HG03139 (cell line): ENCODE measurements around the gene FCGR3A.

Source experiments
- ATAC-seq: cut with Tn5 transposase; IDR thresholded peaks from one replicate; pipeline ENCODE4 v1.9.1; 2021; ENCODE audit not compliant: unreplicated experiment

FCGR3A gene

GRCh38 chr1:161505686-161506085 lies 43.9 kb downstream of the FCGR3A start:
- no peak for ATAC-seq

- ATAC-seq, result no peak
These were observed 46.2 kb downstream of the FCGR3A start for GRCh38 chr1:161503394-161503748.

GRCh38 chr1:161502641-161503393 lies 46.8 kb downstream of the FCGR3A start:
- no peak for ATAC-seq

- no peak for ATAC-seq
These were observed 47.4 kb downstream of the FCGR3A start for GRCh38 chr1:161502181-161502580.

- no peak for ATAC-seq
These were observed 48.4 kb downstream of the FCGR3A start for GRCh38 chr1:161501234-161501633.

- no peak for ATAC-seq
These were observed 50.2 kb downstream of the FCGR3A start for GRCh38 chr1:161499099-161500039.

- ATAC-seq, result no peak
These were observed 51.0 kb downstream of the FCGR3A start for GRCh38 chr1:161498646-161499045.

GRCh38 chr1:161497961-161498360 lies 51.7 kb downstream of the FCGR3A start:
- ATAC-seq, result no peak

- ATAC-seq, result no peak
These were observed 54.1 kb downstream of the FCGR3A start for GRCh38 chr1:161495490-161495889.

- no peak for ATAC-seq
These were observed 55.4 kb downstream of the FCGR3A start for GRCh38 chr1:161494091-161494735.

GRCh38 chr1:161492827-161493226 lies 56.8 kb downstream of the FCGR3A start:
- ATAC-seq, result no peak
